Epithelial cell of proximal tubule (primary cell): Measurements from ENCODE around the gene ATXN10. TPM values are rescaled to one million over a fixed set of nuclear protein-coding genes. Genes with fewer than 3 reads are reported as not detected.

Source experiments
- DNase-seq: peaks from one replicate; pipeline ENCODE4 v3.0.0-alpha.2; 2011; ENCODE audit warnings: low read depth
- H3K4me3 ChIP-seq: 2 replicates; pipeline ENCODE4 v1.5.1; 2011; ENCODE audit warnings: low read depth, mild to moderate bottlenecking, low read length
- CTCF ChIP-seq: conservative IDR thresholded peaks from 2 replicates; pipeline ENCODE4 v1.5.1; 2012; ENCODE audit warnings: low read depth, mild to moderate bottlenecking, low read length
- total RNA-seq: library from RNA; depleted of rRNA; stranded (reverse); fragments of >200 nt; gene quantifications from 2 replicates; pipeline ENCODE4 v1.2.3, GENCODE V29; 2015

ATXN10 gene
- total RNA-seq, 1 donor from 2014 or later: 118 TPM

- no peak for DNase-seq
- no peak overlapping the region for H3K4me3 ChIP-seq
- no peak for TF ChIP-seq CTCF
Measured at GRCh38 chr22:45866126-45866645, 194.6 kb downstream of the ATXN10 start.

GRCh38 chr22:45866646-45867117, 195.0 kb downstream of the ATXN10 start:
- DNase-seq: no peak
- peak overlapping the region; percentile 35 for H3K4me3 ChIP-seq
- TF ChIP-seq CTCF: no peak

GRCh38 chr22:45867118-45867905, 195.7 kb downstream of the ATXN10 start:
- no peak for TF ChIP-seq CTCF
- peak overlapping the region; percentile 35 for H3K4me3 ChIP-seq
- no peak for DNase-seq

GRCh38 chr22:45867906-45868555, 196.4 kb downstream of the ATXN10 start:
- H3K4me3 ChIP-seq: no peak overlapping the region
- TF ChIP-seq CTCF: no peak
- DNase-seq: no peak

GRCh38 chr22:45868571-45869339, 197.1 kb downstream of the ATXN10 start:
- H3K4me3 ChIP-seq: no peak overlapping the region
- no peak for DNase-seq
- no peak for TF ChIP-seq CTCF

- no peak for DNase-seq
- TF ChIP-seq CTCF: no peak
- H3K4me3 ChIP-seq: no peak overlapping the region
Measured at GRCh38 chr22:45869340-45869847, 197.8 kb downstream of the ATXN10 start.
